NCI-H1048 (cell line): ENCODE data around the gene GABARAP.

ENCODE experiments used
- DNase-seq: peaks from one replicate; lab custom pipeline; 2025; lab: John Stamatoyannopoulos, UW

Gene GABARAP

DNA sequence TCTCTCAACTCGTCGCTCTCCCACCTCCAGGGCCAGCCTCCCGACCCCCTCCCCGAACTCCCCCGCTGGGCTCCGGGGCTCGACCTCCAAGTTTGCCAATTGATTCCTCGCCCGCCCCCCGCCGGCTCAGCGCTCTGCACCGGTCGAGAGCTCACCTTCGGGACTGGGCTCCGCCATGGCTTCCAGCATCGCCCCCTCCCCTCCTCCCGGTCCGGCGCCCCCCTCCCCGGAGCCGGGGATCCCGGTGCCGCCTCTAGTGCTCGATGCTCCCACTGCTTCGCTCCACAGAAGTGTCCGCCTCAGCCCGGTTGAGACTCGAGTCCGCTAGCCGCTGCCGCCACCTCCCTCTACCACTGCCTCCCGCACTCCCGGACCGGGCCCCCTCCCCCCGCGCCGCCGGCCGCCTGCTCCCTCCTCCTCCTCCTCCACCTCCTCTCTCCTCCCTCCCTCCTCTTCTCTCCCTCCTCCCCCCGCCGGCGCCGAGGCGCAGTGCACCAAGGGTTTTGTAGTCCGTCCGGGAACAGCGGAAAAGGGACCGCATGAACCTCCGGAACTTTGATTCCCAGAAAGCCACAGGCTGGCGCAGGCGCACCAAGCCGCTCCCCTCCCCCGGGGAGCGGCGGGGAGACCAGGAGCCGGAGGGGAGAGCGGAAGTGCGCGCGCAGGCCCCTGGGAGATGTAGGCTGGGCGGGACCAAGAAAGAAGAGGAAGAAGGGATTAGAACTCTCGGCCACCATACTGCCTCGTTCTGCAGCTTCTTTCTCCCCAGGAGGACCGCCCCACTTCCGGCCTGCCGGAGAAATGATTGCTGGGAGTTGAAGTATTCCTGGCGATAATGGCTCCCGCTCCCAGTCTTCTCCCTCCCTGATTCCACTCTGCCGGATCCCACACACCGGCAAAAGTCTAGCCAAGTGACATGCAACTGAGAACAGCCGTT, 2.9 kb downstream of the GABARAP start, which contains the start of gene PHF23:
TSS of gene PHF23 (minus strand) at position 367 of the 937 bp plus-strand sequence. CDS start at position 189, 178 bp downstream.
- peak; percentile 98 for DNase-seq

DNA sequence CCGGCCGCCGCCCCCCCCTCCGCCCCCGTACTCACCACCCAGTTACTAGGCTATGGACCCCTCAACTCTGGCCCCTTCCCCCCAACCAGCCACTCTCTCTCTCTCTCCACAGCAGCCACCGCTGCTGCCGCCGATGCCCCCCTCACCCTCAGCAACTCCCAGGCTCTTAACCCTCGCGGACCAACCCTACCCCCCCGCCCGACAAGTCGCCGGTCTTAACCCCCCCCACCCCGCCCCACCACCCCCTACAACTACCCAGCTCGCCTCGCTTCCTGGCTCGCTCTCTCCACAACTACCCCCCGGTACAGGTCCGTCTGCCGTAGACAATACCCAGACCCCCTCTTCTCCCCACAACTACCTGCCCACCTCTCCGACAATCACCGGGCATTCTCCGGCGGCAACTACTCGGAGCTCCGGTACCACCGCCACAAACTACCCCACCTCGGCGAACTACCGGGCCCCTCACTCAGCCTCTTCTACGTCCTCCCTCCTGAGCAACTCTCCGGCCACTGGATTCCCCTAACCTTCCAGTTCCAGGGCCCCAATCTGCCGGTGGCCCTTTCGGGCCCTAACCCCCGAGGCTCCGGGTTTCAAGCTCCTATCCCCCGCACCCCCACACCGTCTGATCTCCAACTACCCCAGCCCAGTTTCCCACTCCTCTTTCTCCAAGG, 3.7 kb downstream of the GABARAP start:
- DNase-seq: no peak

DNA sequence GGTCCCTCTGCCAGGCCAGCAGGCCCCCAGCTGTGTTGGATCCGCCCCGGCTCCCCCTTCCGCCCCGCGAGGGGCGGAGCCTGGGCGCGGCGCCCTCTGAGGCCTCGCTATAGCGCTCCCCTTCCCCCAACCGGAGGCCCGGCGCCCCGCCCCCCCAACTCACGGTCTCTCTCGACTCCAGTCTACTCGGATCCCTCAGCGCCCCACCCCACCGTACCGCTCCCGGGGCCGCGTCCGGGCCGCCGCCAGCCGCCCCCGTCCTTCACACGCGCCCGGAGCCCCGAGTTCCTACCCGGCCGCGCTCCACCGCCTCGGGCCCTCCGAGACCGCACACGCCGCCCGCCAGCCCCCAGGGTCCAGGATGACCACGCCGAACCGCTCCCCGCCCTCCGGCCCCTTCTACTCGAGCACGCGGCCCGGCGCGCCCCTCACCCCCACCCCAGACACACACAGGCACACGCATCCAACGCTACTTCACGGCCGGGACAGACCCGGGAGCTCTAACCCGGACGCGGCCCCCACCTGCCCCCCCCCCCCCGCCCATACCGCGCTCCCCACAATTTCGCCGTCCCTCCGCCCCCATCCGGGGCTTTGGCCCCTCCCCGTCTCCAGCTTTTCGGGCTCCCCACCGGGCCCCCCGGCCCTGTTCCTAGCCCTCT, 4.4 kb downstream of the GABARAP start:
- DNase-seq: no peak

- DNase-seq: no peak
Observed at GRCh38 chr17:7237266-7237760, 4.9 kb downstream of the GABARAP start.

DNA sequence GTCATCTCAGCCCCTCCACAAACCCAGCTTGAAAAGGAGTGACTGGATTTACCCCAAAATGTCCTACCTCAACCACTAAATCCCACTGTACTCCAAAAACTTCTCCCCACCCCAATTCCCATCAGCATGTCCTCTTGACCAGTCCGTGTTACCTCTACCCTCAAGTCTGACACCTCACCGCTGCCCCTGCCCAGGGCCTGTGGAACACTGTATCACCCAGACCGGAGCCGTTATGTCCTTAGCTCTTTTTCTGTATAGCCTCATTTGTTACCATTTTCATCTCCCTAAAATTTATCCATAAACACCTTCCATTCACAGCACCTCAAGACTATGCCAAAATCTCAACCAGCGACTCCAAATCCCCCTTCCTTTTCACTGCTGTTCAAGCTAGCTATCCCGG, 5.4 kb downstream of the GABARAP start:
- no peak for DNase-seq

DNA sequence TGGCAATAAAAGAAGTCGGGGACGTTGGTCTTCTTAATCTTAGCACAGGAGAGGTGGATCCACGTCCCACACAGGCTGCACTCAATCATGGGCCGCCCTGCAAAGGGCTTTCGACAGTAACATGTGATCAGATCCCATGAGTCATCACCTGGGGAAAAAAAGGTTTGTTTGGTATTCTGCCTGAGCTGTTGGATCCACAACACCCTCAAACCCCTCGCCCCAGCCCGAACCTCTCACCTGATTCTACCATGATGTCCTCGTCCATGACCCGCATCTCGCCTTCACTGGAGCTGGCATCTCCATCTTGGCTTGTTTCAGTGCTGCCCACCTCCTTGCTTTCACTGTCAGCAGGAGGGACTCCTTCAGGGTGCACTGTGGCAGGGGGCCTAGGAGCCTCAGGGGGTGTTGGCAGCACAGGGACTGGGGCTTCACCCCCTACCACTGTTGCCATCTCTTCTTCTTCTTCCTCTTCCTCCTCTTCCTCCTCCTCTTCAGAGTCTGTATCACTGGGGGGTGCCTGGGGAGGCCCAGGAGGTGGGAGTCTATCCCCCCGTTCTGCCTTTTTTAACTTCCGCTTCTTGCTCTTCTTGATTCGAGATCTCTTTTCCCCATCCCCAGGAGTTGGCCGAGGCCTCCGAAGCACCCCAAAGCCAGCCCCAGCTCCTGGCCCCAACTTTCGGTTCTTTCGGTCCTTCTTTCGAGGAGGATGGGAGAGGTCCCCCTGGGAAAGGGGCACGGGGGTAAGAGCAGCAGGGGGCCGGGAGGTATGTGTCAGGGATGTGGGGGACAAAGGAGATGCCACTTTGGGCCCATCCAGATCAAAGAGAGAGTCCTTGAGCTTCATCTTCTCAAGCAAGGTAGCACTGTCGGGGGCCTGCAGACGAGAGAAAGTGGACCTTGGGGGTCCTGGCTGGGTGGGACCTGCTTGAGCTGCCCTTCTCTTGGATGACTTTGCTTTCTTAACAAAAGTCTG, 6.3 kb downstream of the GABARAP start:
- DNase-seq: no peak

DNA sequence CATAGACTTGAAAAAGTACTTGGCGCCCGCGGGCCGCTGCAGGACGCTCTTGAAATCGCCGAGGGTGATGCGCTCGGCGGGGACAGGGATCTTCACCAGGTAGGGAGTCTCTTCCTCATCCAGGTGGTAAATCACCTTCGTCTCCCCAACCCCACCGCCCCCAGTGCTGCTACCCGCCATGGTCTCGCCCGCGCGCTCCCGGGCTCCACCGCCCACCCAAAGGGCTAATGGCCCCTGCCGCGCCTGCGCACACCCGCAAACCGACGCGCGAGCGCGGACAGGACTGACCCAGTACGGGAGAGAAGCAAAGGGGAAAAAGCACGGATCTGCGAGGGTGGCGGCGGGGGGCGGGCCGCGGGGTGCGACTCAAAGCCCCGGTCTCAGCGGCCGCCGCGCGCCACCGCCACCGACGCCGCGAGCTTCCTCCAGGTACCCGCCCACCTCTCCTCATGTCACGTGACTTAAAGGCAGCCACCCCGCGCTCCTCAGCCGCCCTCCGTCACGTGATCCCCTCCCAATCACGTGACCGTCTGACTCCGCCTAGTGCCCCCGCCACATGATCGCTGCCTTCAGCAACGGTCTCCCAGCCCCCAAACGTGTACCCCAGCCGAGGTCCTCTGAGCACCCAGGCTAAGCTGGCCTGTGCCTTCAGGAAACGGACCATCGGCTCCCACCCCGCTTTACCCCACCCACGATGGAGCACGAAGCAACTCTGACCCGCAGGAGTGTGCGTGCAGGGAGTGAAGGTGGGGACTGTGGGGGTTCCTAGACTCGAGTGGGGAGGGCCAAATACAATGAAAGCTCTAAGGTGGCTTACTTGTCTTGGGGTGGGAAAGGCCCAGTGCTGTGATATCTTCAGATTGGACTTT, 7.9 kb downstream of the GABARAP start, which contains the start of gene DVL2:
TSS of gene DVL2 (minus strand) at position 435 of the 869 bp plus-strand sequence. CDS start at position 180, 255 bp downstream.
- peak; percentile 83 for DNase-seq

- no peak for DNase-seq
Observed at GRCh38 chr17:7233701-7234082, 8.6 kb downstream of the GABARAP start.

GRCh38 chr17:7232114-7232513, 10.1 kb downstream of the GABARAP start:
- DNase-seq: no peak

DNA sequence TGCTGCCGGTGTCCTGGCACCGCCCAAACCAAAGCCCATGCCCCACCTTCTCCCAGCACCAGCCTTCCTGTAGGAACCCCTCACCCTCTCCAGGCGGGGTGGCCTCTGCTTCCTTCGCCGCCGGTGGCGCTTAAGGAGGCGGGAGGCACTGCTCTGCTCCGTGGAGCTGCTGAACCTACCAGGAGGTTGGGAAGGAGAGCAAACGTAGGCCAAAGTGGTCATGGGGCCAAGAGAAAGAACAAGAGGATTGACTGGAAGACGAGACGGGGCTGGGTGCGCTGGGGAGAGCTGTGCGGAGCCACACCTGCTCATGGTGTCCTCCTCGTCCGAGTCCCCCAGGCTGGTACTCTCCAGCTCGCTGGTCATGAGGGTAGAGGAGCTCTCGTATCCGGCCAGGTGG, 12.7 kb downstream of the GABARAP start:
- no peak for DNase-seq

DNA sequence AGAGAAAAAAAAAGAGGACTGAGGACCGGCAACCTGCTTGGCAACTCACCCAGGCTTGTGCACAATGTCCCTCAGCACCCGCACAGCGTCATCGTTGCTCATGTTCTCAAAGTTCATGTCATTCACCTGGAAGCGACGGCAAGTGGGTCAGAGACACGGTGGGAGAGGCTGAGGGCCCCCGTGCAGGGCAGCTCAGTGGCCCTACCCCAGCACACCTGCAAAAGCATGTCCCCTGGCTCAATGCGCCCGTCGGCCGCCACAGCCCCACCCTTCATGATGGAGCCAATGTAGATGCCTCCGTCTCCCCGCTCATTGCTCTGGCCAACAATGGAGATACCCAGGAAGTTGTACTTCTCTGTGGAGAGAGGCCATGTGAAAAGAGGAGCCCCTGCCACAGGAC, 13.3 kb downstream of the GABARAP start:
- DNase-seq: no peak

DNA sequence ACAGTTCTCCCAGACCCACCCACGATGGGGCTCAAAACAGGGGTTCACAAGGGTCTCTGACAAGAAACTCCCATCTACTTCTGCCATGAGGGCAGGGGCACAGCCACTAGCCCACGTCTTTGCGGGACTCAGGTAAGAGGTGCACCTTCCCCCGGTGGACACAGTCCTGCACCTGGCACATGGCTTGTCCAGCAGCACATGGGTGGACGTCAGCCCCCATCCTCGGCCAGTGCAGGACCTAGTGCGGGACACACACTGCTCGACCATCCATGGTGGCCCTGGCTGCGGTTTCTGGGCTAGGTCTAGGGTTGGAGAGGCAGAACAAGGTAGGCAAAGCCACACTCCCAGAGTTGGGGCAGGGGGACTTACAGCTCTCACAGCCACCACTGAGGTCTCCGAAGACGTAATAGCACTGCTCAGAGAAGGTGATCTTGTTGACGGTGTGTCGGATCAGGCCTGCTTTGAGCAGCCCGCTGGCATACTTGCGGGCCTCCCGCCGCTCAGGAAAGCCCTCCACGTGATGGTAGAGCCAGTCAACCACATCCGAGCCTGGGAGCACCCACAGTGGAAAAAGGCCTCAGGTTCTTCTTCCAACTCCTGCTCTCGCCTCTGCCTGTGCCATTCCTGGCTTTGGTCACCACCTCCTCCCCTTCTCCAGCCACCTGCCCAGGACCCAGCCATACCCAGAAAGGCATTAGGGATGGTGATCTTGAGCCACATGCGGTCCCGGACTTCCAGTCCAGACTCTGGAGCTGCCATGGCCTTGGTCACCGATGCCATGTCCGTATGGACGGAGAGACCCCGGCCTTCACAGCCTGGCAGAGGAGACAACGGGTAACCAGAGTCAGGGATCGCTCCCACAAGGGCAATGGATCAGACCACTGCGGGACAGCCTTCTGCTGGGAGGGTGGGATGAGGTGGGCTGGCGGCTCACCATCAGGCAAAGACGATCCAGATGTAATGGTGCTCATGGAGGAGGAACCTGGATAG, 15.2 kb downstream of the GABARAP start:
- DNase-seq: no peak

DNA sequence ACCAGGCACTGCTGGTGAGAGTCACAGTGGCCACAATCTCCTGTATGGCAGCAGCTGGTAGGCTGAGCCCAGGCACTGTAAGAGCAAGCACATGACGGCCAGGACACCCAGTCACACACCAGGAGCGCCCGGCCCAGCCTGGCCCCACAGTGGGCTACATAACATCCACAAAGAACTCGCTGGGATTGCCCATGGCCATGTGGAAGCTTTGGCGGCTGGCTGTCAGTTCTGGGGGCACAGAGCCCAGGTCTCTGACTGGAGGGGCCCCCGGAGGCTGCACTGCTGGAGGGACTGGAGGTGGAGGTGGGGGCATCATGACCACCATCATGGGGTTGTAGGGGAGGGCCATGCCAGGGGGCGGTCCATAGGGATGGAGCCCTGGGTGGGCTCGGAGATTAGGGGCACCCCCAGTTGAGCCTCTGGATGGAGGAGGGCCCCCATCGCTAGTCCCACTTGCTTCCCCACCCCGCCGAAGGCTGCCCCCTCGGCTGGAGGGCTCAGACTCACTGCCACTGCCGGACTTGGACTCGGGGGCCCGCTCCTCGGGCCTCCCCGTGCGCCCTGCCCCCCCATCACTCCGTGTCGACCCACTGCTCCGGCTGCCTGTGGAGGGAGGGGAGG, 16.4 kb downstream of the GABARAP start:
- DNase-seq: no peak

- DNase-seq: no peak
Observed at GRCh38 chr17:7224661-7225111, 17.6 kb downstream of the GABARAP start.

- no peak for DNase-seq
Observed at GRCh38 chr17:7224110-7224509, 18.1 kb downstream of the GABARAP start.

- no peak for DNase-seq
Observed at GRCh38 chr17:7223375-7223774, 18.9 kb downstream of the GABARAP start.

DNA sequence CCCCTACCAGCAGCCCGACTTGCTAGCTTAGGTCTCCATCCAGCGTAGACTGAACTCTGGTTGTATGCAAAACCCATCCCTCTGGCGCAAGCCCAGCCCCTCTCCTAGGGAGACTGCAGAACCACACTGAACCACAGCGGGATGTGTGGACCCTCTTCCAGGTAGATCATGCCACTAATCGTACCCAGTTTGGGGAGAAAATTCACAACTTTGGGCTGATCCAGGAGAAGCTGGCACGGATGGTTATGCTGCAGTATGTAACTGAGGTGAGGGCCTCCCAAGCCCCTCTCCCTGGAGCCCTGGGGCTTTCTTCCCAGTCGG, 19.3 kb downstream of the GABARAP start:
- no peak for DNase-seq
